Measurements from ENCODE around the gene IL18R1.

IL18R1 gene

DNA sequence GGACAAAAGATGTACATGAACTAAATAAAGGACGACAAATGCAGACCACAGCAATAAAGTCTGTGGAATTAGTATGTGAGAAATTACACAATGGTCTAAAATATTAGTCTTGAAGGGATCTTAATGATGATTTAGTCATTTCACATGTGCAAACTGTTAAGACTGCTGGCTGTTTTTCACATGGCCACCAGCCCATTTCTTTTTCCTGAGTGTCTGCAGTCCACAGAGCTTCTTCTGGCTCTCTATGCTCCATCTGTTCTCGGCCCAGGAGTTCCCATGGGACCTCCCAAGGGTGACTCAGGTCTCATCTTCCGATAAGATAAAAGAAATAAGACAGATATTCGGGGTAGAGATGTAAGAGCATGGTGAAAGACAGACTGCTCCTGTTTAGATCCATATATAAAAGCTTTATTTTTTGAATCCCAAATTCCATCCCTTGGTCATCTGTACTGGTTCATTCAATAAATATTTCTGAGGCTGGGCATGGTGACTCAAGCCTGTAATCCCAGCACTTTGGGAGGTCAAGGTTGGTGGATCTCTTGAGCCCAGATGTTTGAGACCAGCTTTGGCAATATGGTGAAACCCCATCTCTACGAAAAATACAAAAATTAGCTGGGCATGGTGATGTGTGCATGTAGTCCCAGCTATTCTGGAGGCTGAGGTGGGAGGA lies 24.1 kb upstream of the IL18R1 start:
- H3K9ac ChIP-seq (ENCODE audit: low read length): no peak overlapping the region
- no peaks in the 10 kb centered on the region for H3K9me3 ChIP-seq (ENCODE audit: control insufficient read depth, low read length)
- H3K4me1 ChIP-seq (ENCODE audit: control insufficient read depth, insufficient read depth, low read length): no peaks in the 10 kb centered on the region

DNA sequence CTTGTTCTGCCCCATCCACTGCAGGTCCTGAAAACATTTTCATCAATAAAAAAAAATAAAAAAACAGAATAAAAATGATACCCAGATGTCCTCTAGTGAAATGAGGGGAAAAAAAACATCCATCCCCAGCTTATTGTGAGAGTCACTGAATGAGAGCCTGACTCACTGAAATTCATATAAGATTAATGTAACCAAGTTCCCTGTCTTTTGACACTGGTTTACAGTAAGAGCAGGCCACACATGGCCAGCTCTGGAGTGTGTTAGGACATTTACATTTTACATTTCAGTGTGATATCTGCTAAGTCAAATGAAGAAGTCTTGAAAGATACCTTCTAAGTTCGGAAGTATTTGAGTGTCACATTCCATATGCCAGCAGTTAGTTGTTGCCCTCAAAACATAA lies 21.1 kb upstream of the IL18R1 start:
- Histone ChIP-seq H3K9ac (ENCODE audit: low read length) (no peak overlapping the region), H3K4me3 (ENCODE audit: low read length) (no peak overlapping the region), H3K4me1 (ENCODE audit: control insufficient read depth, insufficient read depth, low read length) (no peaks in the 10 kb centered on the region), H3K36me3 (ENCODE audit: control insufficient read depth, insufficient read depth, low read length) (no peaks in the 10 kb centered on the region), H3K9me3 (ENCODE audit: control insufficient read depth, low read length) (no peaks in the 10 kb centered on the region), H3K27me3 (ENCODE audit: control insufficient read depth, insufficient read depth, low read length) (no peaks in the 10 kb centered on the region)

More for the DNA sequence above, 24.1 kb upstream of the IL18R1 start:
- Histone ChIP-seq H3K36me3 (ENCODE audit: control insufficient read depth, insufficient read depth, low read length) (no peaks in the 10 kb centered on the region), H3K4me3 (ENCODE audit: low read length) (no peak overlapping the region), H3K27me3 (ENCODE audit: control insufficient read depth, insufficient read depth, low read length) (no peaks in the 10 kb centered on the region)

DNA sequence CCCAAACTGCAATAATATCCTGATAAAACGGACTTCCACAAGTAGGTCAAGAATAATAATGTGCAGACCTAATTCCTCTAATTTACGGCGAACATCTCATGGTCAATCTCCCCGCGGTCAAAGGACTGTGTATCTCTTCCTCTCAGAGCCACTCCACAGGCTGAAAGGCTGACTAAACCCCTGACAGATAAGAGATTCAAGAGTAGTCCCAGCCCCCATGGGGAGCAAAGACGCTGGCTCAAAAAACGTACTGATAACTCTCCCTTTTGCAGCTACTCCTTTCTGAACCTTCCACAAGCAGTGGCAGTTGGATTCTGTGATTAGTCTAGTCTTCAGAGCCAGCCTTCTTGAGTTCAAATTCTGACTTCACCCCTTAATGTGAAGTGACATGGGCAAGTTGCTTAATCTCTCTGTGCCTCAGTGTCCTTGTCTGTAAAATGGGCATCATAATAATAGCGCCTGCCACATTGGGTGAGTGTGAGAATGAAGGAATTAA lies 19.7 kb upstream of the IL18R1 start:
- no peaks in the 10 kb centered on the region for H3K36me3 ChIP-seq (ENCODE audit: control insufficient read depth, insufficient read depth, low read length)
- no peak overlapping the region for H3K9ac ChIP-seq (ENCODE audit: low read length)
- H3K27me3 ChIP-seq (ENCODE audit: control insufficient read depth, insufficient read depth, low read length): no peaks in the 10 kb centered on the region
- no peak overlapping the region for H3K4me3 ChIP-seq (ENCODE audit: low read length)
- H3K9me3 ChIP-seq (ENCODE audit: control insufficient read depth, low read length): no peaks in the 10 kb centered on the region
- no peaks in the 10 kb centered on the region for H3K4me1 ChIP-seq (ENCODE audit: control insufficient read depth, insufficient read depth, low read length)

DNA sequence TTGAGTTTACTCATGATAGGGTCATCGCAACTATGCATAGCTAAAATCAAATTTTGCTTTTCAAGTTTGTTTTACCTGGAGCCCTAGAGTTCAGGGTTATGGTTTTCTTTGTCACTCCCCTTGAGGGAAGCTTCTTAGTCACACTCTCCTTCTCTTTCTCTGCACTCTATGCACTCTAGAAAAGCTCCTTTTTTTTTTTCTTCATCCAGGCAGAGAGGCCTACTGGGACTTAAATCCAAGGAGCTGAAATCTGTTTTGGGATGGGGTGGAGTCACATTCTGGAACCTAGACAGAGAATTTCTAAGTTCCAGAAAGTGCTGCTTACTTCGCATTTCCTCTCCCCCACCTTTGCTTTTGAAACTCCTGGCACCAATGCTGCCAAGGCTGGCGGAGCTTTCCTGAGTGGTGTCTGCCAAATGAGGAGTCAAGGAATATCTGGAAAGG lies 19.1 kb upstream of the IL18R1 start:
- Histone ChIP-seq H3K4me1 (ENCODE audit: control insufficient read depth, insufficient read depth, low read length) (no peaks in the 10 kb centered on the region), H3K27me3 (ENCODE audit: control insufficient read depth, insufficient read depth, low read length) (no peaks in the 10 kb centered on the region), H3K9me3 (ENCODE audit: control insufficient read depth, low read length) (no peaks in the 10 kb centered on the region), H3K9ac (ENCODE audit: low read length) (no peak overlapping the region), H3K36me3 (ENCODE audit: control insufficient read depth, insufficient read depth, low read length) (no peaks in the 10 kb centered on the region), H3K4me3 (ENCODE audit: low read length) (no peak overlapping the region)

DNA sequence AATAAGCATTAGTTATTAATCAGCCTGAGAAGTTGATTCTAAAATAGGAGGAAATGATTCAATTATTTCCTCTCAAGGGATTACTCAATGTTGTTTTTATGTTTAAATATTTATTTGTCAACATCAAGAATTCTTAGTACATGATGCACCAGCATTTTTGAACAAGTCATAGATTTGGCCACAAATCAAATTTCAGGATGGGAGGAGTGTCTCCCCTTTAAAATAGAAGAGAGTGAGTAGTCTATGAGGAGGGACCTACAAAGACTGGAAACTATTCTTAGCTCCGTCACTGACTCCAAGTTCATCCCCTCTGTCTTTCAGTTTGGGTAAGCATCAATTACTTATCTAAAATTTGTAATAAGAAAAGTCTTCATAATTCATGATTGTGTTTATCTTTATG lies 18.6 kb upstream of the IL18R1 start:
- Histone ChIP-seq H3K36me3 (ENCODE audit: control insufficient read depth, insufficient read depth, low read length) (no peaks in the 10 kb centered on the region), H3K9ac (ENCODE audit: low read length) (no peak overlapping the region), H3K4me3 (ENCODE audit: low read length) (no peak overlapping the region), H3K4me1 (ENCODE audit: control insufficient read depth, insufficient read depth, low read length) (no peaks in the 10 kb centered on the region), H3K27me3 (ENCODE audit: control insufficient read depth, insufficient read depth, low read length) (no peaks in the 10 kb centered on the region), H3K9me3 (ENCODE audit: control insufficient read depth, low read length) (no peaks in the 10 kb centered on the region)

DNA sequence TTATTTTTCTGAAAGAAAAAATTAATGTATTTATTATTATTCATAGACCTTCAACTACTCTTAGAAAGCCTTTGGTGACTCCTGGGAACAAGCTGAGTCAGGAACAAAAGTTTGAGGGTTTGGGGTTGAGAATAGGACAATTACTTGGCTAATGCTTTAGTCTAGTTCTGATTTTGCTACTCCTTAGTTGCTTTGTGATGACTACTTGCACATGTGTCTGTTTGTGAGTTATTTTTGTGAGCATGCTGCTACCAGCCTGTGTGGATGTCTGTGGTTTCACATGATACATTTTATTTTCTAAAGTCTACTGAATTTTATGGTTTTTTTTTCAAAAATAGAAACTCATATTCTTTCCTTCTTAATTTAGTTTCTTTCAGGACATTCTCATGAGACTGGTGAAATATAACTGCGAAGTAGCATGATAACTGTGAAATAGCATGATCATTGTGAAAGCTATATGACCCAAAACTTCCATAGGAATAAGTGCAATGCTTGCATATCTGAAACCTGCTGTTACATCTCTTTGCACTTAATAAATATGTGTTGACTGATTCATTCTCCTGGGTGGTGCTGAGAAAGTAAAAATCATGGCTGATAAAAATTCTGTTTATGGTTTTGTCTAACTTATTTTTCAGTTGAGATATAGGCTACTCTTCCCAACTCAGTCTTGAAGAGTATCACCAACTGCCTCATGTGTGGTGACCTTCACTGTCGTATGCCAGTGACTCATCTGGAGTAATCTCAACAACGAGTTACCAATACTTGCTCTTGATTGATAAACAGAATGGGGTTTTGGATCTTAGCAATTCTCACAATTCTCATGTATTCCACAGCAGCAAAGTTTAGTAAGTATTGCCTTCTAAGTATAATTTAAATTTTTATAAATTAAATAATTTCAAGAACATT lies 17.9 kb upstream of the IL18R1 start:
- Histone ChIP-seq H3K4me3 (ENCODE audit: low read length) (no peak overlapping the region), H3K27me3 (ENCODE audit: control insufficient read depth, insufficient read depth, low read length) (no peaks in the 10 kb centered on the region), H3K9ac (ENCODE audit: low read length) (no peak overlapping the region)

DNA sequence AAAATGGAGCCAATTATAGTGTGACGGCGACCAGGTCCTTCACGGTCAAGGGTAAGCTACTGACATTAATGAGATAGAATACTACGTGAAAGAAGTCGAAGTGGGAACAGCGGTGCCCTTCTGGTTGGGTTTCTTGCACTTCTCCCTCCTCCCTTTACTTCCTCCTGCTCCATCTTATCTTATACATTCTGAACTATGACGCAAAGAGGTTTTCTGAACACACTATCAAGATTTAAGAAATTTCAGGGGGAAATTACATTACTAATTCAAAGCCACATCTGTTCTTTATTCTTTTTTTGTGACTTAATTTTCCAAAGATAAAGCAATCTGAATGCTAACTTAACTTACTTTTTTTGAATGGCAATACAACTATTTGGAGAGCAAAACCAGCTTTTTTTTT lies 14.8 kb upstream of the IL18R1 start:
- no peaks in the 10 kb centered on the region for H3K4me1 ChIP-seq (ENCODE audit: control insufficient read depth, insufficient read depth, low read length)

More for the DNA sequence above, 17.9 kb upstream of the IL18R1 start:
- no peaks in the 10 kb centered on the region for H3K9me3 ChIP-seq (ENCODE audit: control insufficient read depth, low read length)
- no peaks in the 10 kb centered on the region for H3K36me3 ChIP-seq (ENCODE audit: control insufficient read depth, insufficient read depth, low read length)
- no peaks in the 10 kb centered on the region for H3K4me1 ChIP-seq (ENCODE audit: control insufficient read depth, insufficient read depth, low read length)

DNA sequence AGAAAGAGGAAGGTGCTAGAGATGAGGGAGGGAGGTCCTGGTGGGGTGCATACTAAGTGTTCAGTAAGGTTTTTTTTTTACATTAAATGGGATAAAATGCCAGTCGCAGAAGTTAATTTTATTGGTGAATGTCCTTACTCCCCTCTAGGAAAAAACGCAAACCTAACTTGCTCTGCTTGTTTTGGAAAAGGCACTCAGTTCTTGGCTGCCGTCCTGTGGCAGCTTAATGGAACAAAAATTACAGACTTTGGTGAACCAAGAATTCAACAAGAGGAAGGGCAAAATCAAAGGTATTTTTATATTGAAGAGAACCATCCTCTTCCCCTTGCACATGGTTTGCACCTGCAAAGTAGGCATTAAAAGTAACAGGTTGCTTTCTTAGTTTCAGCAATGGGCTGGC lies 12.7 kb upstream of the IL18R1 start:
- no peak overlapping the region for H3K4me3 ChIP-seq (ENCODE audit: low read length)

More for the DNA sequence above, 14.8 kb upstream of the IL18R1 start:
- no peaks in the 10 kb centered on the region for H3K27me3 ChIP-seq (ENCODE audit: control insufficient read depth, insufficient read depth, low read length)
- H3K9me3 ChIP-seq (ENCODE audit: control insufficient read depth, low read length): no peaks in the 10 kb centered on the region
- H3K36me3 ChIP-seq (ENCODE audit: control insufficient read depth, insufficient read depth, low read length): no peaks in the 10 kb centered on the region
- no peak overlapping the region for H3K9ac ChIP-seq (ENCODE audit: low read length)
- H3K4me3 ChIP-seq (ENCODE audit: low read length): no peak overlapping the region

DNA sequence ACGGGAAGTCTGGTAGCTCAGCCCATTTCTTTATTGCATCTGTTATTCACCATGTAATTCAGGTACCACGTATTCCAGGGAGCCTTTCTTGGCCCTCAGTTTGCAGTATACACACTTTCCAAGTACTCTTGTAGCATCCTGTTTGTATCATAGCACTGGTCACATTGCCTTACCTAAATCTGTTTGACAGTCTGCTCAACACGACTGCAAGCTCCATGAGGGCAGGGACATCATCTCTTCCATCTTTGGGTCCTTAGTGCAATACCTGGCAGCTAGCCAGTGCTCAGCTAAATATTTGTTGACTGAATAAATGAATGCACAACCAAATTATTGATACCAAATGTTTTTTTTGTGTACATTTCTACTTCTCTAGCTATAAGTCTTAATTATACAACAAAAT lies 11.2 kb upstream of the IL18R1 start:
- H3K9ac ChIP-seq (ENCODE audit: low read length): no peak overlapping the region
- H3K4me3 ChIP-seq (ENCODE audit: low read length): no peak overlapping the region
- no peaks in the 10 kb centered on the region for H3K27me3 ChIP-seq (ENCODE audit: control insufficient read depth, insufficient read depth, low read length)
- H3K9me3 ChIP-seq (ENCODE audit: control insufficient read depth, low read length): no peaks in the 10 kb centered on the region
- no peaks in the 10 kb centered on the region for H3K36me3 ChIP-seq (ENCODE audit: control insufficient read depth, insufficient read depth, low read length)
- no peaks in the 10 kb centered on the region for H3K4me1 ChIP-seq (ENCODE audit: control insufficient read depth, insufficient read depth, low read length)

More for the DNA sequence above, 12.7 kb upstream of the IL18R1 start:
- Histone ChIP-seq H3K36me3 (ENCODE audit: control insufficient read depth, insufficient read depth, low read length) (no peaks in the 10 kb centered on the region), H3K4me1 (ENCODE audit: control insufficient read depth, insufficient read depth, low read length) (no peaks in the 10 kb centered on the region), H3K9me3 (ENCODE audit: control insufficient read depth, low read length) (no peaks in the 10 kb centered on the region), H3K9ac (ENCODE audit: low read length) (no peak overlapping the region), H3K27me3 (ENCODE audit: control insufficient read depth, insufficient read depth, low read length) (no peaks in the 10 kb centered on the region)

DNA sequence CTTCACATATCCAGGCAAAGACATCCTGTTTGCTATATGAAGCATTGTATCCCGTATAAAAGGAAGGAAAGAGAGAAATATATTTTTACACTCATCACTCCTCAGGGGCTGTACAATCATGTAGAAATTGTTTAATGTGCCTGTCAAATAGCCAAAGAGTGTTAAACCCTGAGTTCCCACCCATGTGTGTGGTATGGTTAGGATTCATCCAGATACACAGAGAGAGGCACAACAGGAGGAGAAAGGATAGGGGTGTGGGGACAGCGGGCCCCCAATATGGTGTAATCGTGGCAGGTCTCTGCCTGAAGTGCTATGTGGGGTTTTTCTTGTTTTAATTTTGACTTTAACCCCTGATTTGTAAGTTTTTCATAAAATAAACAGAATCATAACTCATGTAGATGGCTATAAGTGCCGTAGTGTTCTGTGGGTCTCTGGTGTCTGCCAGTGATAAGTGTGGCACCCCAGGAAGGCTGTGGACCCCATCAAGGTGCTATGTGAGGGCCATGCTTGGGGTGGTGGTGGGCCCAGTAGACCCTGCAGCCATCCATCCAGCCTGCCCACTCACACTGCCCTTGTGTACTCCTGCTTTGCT lies 10.2 kb upstream of the IL18R1 start:
- H3K27me3 ChIP-seq (ENCODE audit: control insufficient read depth, insufficient read depth, low read length): no peaks in the 10 kb centered on the region
- no peak overlapping the region for H3K4me3 ChIP-seq (ENCODE audit: low read length)
- H3K9ac ChIP-seq (ENCODE audit: low read length): no peak overlapping the region
- H3K4me1 ChIP-seq (ENCODE audit: control insufficient read depth, insufficient read depth, low read length): no peaks in the 10 kb centered on the region
- no peaks in the 10 kb centered on the region for H3K9me3 ChIP-seq (ENCODE audit: control insufficient read depth, low read length)
- H3K36me3 ChIP-seq (ENCODE audit: control insufficient read depth, insufficient read depth, low read length): no peaks in the 10 kb centered on the region

DNA sequence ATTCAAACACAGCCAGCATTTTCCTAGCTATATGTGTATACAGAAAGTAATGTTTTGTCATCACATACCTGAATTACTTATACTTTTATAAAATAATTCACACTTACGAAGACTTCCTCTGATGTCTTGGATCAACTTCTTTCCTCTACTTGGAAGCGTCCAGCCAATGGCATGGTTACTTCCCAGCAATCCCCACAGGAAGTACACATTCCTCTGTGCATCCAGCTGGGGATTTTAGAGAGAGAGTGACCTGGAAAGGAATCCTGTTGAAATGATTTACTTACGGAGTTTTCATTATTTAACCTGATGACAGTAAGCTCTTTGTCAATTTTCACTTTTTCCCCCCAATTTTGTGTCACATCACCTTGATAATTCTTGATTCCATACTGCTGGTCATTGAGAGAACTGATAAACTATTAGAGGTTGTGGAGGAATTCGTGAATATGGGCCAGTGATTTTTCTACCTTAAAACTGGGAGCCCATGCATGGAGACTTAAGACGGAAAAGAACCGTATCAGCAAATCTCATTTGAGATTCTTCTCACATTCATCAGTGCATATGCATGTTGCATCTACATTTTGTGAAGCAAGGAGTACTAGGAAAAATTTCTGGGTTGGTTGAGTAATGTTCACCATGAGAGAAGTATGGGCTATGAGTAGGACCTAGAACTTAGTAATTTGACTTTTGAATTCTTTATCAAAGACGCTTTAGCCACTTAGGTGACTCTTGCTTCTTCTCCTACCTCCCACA lies 9.0 kb upstream of the IL18R1 start:
- Histone ChIP-seq H3K27me3 (ENCODE audit: control insufficient read depth, insufficient read depth, low read length) (no peaks in the 10 kb centered on the region), H3K9ac (ENCODE audit: low read length) (no peak overlapping the region), H3K4me3 (ENCODE audit: low read length) (no peak overlapping the region), H3K36me3 (ENCODE audit: control insufficient read depth, insufficient read depth, low read length) (no peaks in the 10 kb centered on the region), H3K4me1 (ENCODE audit: control insufficient read depth, insufficient read depth, low read length) (no peaks in the 10 kb centered on the region), H3K9me3 (ENCODE audit: control insufficient read depth, low read length) (no peaks in the 10 kb centered on the region)

Measured in mucosa of stomach (tissue), 1 donor.